Stimulated activated CD4-positive, alpha-beta T cell treated with anti-CD3 and anti-CD28 coated beads, Interleukin-12 subunit alpha, Interleukin-12 subunit beta, amount 100 ng/mL, for 48 hours (primary cell): ENCODE data around the gene GALNTL6.

ENCODE experiments used
- DNase-seq, 3 donors: peaks; one replicate each; pipeline ENCODE4 v3.0.0-alpha.2; 2020; ENCODE audit warnings: low read depth in 2 of 3, low spot score in 1 of 3

The GALNTL6 gene

DNA sequence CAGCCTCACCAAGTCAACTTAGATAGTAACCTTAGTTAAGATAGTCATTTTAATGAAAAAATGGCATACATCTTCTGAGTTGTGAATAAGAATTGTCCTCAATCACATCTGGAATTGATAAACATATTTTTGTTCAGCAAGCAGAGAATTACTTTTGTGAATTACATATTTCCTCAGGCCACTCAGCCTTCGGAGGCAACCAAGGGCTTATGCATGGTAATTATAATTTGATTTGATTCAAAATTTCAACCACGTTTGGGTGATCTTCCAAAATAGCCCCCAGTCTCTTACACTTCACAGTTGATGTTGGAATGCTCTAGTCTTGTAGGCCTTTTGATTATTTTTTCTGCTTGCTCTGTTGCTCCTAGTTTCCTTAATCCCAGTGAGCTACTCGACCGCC, 63.4 kb downstream of the GALNTL6 start:
- no peak for DNase-seq

DNA sequence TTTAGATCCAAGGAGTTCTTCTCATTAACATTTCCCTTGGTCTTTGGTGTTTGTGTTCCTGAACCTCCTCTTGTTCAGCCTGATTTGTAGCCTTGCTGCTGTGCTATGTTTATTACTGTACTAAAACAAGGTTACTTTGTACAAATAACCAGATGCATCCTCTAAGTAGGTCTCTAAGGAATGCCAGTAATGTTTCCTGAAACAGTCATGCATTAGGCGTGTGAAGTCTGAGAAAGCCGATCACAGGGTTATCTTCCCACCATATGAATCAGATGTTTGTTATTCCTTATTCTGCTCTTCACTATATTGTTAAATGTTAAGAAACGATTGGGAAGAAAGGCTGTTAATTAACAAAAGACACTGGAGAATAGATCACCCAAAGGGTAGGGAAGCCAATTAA, 66.9 kb downstream of the GALNTL6 start:
- DNase-seq, result no peak

DNA sequence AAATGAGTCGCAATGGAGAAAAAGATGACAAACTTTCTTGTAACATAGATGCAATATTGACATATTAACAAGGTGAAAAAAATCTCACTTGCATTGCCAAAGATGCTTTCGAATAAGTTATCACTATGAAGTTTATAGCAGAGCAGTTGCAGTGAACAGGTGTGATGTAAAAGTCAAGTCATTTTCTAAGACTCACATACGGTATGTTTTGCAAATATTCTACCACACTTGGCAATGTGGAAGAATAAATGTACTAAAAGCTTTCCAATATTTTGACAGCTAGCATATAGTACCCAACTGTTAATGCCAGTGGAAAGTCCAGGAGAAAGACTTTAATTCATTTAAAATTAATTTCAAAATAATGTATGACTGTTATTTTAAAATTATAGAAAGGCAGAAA, 76.5 kb downstream of the GALNTL6 start:
- no peak for DNase-seq

DNA sequence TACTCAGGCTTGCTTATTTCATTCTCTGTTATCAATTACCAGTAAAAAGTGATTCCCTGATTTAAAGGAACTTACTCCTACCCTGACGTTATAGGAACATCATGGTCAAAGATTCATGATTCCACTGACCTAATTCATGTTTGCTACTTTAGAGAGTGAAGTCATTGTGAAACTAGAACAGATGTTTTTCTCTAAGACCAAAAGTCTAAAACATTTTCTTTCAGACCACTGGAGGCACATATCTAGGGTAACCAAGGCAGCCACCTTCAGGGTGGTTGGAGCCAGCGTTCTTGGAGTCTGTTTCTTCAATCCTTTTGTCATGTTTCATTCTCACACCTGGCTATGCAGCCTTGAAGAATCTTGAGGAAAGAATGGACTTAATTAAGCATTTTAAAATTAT, 77.8 kb downstream of the GALNTL6 start:
- DNase-seq, result no peak

DNA sequence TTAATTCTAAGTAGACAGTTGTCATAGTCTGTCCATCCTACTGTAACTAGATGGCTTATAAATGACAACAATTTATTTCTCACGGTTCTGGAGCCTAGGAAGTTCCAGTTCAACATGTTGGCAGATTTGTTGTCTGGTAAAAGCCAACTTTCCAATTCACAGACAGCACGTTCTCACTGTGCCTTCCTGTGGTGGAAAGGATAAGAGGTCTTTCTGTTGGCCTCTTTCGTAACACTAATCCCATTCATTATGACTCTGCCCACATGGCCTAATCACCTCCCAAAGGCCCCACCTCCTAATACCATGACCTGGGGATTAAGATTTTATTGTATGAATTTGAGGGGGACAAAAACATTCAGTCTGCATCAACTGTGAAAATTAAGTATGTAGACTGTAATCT, 83.2 kb downstream of the GALNTL6 start:
- DNase-seq, result no peak

DNA sequence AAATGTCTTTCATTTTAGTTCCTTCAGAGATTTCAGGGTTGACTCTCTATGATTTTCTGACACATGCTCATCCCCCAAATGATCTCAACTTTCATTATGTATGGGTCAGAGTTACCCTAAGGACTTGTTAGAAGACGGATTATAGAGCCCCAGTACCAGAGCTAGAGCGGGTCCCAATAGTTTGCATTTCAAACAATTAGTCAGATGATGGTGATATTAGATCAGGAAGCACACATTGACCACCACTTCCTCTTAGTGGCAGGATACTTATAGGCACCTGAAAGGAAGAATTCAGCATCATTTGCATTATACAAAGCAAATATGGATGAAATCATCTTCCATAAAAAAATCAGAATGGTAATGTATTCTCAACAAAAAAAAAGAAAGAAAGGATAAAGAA, 106.1 kb downstream of the GALNTL6 start:
- no peak for DNase-seq

DNA sequence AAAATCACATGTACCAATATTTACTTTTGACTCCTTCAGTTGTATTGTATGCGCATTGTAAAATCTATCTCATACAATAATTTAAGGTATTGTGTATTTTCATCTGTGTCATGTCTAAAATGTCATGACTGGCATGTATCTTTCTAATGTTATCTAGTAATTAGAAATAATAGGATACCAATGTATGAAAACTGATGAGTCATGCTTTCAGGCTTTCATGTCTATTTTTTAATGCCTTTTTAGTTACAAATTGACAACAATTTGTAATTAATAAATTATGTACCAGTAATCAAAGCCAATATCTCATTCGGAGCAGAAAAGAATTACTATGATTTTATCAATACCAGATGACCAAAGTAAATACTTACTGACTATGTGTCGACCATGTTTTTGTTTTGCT, 107.7 kb downstream of the GALNTL6 start:
- DNase-seq, result no peak

DNA sequence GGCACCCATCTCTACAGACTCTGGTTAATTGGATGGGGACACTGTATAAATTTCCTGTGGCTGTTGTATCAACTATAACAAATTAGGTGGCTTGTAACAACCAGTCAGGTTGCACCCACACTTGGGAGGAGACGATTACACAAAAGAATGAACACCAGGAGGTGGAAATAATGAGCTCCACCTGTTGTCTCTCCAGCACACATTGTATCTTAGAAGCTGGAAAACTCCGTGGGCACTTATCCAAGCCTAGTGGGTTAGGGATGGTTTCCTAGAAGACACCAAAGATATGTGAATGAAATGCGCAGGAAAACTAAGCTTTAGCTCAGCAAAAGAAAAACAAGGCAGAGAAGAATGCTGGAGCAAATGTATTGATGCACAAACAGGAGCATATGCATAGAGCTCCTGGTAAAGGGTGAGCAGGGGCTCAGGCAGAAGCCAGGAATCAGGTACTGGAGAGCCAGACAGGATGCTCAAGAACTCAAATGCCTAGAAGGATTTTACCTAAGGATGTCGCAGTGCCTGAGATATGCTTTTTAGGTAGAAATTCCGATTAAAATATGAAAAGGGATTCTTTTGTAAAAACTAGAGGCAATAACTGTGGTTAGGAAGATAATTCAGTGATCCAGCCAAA, 111.7 kb downstream of the GALNTL6 start:
- DNase-seq, result no peak

DNA sequence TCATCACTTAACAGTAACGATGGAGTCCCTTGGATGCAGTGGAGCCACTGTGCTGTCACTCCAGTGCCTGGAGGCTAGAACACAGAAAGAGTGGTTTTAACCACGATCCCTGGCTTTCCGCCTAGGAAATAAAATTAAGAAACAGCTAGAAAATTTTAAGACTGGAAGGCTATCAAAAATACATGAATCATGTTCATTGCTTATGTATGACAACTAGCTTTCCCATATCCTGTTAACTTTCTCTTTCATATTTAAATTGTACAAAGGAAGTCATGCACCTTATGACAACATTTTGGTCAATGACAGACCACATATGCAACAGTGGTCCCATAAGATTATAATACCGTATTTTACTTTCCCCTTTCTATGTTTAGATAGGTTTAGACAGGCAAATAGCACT, 115.1 kb downstream of the GALNTL6 start:
- no peak for DNase-seq

DNA sequence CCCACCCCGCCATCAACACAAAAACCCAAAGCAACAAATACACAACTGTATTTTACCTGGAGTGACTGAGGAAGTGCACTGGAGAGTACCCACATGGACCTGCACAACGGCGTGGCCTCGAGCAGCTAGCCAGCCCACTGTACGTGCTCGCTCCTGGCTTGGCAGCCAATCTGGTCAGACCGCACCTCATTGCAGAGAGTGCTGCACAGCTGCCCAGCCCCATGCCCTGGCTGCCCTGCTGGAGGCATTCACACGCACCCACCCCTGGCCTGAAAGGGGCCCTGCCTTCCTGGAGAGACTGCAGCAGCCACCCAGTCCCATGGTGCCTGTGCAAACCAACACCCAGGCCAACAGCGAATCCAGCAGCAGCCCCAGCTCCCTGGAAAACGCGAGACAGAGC, 116.3 kb downstream of the GALNTL6 start:
- no peak for DNase-seq

DNA sequence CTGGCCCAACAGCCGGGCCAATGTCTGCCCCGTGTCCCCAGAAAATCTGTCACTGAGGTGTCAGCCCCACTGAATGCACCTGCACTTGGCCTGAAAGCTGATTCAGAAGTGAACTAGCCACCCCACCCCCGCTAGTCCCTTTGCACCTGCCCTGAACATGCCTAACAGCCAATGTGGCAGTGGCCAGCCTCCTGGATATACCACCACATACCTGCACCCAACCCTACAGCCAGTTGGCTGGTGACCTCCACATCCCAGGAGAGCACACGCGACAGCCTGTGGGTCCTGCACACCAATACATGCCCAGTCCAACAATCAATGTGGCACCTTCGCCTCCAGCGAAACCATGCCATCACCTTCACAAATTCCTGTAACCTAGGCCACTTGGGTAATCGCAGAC, 116.7 kb downstream of the GALNTL6 start:
- no peak for DNase-seq

DNA sequence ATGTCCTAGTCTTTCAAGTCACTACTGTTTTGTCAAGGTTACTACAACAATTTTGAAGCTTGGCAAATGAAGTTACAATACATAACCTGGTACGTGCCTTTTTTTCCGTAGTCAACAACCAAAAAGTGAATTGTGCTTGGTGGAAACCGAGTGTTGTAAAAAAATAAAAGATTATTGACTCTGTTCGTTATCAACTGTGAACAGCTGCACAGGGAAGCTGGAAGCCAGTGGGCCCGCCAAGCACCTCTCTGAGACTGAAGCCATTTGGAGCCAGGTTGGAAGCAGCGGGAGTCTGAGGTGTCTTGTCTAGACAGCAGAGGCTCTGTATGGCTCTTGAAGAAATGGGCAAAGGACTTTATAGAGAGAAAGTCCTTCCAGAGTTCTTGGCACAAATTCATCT, 119.0 kb downstream of the GALNTL6 start:
- DNase-seq, result no peak

DNA sequence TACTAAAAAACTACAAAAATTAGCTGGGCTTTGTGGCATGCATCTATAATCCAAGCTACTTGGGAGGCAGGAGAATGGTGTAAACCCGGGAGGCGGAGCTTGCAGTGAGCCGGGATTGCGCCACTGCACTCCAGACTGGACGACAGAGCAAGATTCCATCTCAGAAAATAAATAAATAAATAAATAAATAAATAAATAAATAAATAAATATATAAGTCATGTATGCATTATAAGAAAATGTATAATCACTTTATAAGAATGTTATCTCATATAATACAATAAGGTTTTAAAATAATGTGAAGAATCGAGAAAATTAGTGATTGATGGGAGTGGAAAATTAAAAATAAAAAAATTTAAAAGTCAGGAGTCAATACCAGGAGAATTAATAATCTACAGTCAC, 127.5 kb downstream of the GALNTL6 start:
- DNase-seq, result no peak

DNA sequence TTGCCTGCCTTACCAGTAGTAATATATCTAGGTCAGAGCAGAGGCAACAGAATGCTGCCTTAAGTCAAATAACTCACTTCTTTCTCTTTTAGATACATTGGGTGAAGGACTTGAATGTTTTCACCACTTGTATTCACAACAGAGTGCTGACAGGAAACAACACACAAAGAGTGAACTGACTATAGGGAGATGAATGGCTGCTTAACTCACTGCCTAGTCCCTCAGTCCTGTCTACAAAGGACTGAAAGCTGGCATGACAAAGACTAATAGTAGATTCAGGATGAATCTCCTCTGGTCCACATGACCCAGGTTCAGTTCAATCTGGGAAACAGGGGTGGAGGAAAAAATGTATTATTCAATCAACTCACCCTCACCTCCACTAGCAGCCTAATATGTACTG, 134.2 kb downstream of the GALNTL6 start:
- no peak for DNase-seq

DNA sequence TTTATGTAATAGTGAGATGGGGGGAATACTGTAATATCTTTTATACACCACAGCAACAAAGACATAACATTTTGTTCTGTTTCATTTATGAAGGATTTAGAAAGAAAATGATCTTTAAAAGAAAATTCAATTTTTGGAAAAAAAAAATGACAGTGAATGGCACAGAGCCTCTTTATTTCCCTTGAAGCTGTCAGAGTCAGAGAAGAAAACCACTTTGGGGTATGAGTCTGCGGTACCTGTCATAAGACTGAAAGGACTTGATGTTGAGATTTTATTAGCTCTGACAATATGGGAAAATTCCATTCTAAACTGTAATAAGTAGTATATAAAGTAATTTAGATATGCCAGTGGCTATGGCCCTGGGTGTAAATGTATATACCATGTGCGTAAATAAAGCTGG, 134.8 kb downstream of the GALNTL6 start:
- DNase-seq, result no peak

DNA sequence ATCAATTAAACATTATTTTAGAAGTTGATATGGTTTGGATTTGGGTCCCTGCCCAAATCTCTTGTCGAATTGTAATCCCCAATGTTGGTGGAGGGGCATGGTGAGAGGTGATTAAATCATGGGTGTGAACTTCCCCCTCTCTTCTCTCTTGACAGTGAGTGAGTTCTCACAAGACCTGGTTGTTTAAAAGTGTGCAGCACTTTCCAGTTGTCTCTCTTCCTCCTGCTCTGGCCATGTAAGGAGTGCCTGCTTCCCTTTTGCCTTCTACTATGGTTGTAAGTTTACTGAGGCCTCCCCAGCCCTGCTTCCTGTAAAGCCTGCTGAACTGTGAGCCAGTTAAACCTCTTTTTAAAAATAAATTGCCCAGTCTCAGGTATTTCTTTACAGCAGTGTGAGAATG, 141.4 kb downstream of the GALNTL6 start:
- no peak for DNase-seq

DNA sequence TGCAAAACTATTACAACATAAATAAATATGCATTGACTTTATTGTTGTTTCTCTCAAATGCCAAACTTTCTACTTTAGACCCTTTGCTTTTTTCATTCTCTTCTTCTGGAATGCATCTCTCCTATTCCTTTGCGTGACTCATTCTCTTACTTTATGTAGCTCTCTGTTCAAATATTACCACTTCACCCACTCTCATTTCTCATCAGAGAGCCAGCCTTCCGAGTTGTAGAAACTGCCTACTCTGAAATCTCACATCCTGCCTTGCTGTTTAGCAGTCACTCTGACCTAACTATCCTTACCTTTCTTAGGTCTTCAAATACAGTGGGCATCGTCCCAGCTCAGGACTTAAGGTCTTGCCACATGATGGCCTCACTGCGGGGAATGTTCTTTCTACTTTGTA, 143.5 kb downstream of the GALNTL6 start:
- no peak for DNase-seq

DNA sequence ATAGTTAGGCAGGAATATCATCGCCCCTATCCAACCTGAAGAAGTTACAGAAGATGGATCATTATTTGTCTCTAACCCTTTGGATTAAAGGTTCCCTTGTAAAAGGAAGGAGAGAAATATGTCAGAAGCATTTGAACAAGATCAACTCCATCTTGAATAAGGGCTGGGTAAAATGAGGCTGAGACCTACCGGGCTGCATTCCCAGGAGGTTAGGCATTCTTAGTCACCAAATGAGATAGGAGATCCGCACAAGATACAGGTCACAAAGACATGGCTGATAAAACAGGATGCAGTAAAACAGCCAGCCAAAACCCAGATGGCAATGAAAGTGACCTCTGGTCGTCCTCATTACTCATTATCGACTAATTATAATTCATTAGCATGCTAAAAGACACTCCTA, 148.9 kb downstream of the GALNTL6 start:
- DNase-seq, result no peak

DNA sequence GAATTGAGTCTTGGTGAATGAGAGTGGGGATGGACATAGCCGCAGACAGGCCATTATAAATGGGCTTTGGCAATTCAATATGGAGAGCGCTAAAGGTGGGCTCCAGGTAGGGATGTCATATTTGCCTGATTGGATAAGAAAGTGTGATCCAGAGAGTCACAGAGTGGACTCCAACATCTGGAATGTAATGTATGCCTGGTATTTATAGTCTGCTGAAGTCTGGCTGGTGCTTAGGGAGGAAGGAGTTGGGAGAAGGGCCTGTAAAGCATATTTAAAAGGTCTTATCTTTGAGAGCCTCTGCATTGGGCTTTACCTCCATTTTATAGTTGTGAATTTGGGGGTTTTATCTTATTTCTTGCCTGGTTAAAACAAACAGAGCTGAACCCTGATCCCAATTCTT, 153.2 kb downstream of the GALNTL6 start:
- DNase-seq, result no peak

DNA sequence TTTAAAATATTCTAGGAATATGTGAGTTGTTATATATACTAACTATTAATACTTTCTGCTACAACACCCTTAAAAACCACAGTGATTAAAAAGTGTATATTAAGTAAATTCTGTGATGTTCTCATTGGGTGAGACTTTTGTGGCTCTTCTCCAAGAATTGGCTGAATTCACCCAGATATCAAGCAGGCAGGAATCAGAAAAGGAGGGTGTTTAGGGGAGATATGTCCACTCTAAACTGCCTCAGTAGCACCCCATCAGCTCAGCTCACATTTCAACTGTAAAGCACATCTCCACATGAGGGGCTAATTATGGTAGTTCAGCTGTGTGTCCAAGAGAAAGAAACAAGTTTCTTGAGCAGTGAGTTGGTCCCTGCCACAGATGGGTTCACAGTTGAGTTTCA, 165.0 kb downstream of the GALNTL6 start:
- DNase-seq, result no peak

DNA sequence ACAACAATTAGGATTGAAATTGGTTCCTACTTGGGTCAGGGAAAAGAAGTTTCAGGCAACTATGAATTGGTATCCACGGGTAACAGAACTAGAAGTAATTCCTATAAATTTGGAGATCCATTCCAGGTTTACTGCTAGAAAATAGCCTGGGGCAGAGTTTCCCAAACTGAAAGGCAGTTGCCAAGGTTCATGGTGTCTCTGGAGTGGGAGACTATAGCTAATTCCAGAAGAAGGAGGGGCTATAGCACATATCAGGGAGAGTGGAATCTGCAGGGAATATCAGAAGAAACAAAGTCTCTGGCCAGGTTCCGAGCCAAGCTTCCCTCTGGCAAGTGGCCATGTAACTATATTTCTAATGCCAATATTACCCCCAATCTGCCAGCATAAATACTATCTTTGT, 166.3 kb downstream of the GALNTL6 start:
- no peak for DNase-seq

DNA sequence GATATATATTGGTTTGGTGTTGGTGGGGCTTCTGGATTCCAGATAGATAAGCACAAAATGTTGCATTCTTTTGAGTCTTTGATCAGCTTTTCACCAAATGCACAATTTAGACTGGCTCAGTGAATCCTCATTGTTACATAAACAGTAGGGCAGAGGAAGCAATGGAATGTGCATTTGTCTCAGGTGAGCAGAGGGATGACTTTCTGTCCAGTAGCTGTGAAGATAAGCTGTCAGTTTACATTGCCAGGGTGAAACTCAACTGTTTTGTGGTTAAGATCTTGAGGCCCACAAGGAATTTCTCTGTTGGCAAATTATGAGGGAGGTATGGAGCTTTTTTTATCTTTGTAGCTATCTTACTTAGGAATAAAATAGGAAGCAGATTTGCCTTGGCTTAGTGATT, 168.0 kb downstream of the GALNTL6 start:
- DNase-seq, result no peak

DNA sequence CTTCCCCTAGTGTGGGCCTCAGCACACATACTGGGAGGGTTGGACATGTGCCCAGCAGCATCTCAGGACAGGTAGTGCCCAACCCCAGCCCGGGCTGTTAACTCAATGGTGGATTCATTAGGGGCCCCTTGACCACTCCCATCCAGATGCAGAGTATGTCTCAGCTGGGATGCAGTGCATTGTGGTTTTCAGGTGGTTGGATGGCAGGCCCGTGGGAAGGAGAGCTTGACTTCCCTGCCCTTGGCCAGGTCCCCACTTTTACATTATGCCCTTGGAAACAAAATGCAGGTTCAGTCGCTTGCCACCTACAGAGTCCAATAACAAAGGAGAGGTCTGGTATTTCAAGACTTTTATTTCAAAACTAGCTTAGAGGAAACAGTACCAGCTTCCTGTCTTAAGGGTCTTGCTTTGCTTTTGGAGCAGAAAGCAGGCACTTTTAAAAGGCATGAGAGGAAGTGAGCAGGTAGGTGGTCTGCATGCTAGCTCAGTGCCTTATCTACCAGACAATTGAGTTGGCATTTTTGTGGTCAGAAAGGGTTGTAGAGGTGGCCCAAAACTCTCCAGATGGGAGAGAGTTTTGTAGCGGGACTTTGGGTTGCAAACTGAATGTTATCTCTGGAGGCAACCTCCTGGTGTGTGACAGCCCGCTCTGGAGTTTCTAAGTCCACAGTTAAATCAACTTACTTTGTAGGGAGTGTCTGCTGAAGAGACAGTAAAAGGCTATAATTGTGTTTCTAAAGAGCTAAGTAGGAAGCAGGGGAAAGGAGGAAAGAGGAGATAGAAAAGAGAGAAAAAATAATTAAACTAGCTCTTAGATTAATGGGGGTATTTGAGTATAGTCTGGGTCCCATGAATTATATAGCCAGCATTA, 171.0 kb downstream of the GALNTL6 start:
- no peak for DNase-seq
